Heart left ventricle (tissue), 16 donors: ENCODE results near the gene RIOK3. TPM values are rescaled to one million over a fixed set of nuclear protein-coding genes. Genes with fewer than 3 reads are reported as not detected.

Source experiments
- ATAC-seq, 4 donors: fragments of 200-7000 bp; cut with Tn5 transposase; one replicate each; pipeline ENCODE4 v1.9.1; 2020 to 2022; ENCODE audit warnings: moderate library complexity in 4 of 4, mild to moderate bottlenecking in 3 of 4, moderate number of reproducible peaks in 1 of 4
- DNase-seq, 5 donors: peaks; one replicate each; pipeline ENCODE4 v3.0.0-alpha.2; 2020
- H3K27ac ChIP-seq, 12 donors: fragments of 200-600 bp; sonication (generic) in 4 of 12; one replicate each; pipeline versions ENCODE4 v1.5.0 to v1.8.0; 2016 to 2022; ENCODE audit warnings: mild to moderate bottlenecking in 2 of 12
- H3K27me3 ChIP-seq, 9 donors: fragments of 200-600 bp; sonication (generic) in 2 of 9; one replicate each; pipeline versions ENCODE4 v1.5.1 to v1.8.0; 2016 to 2022; ENCODE audit warnings: mild to moderate bottlenecking in 3 of 9
- H3K36me3 ChIP-seq, 9 donors: fragments of 200-600 bp; sonication (generic) in 2 of 9; one replicate each; pipeline versions ENCODE4 v1.5.0 to v1.8.0; 2018 to 2022; ENCODE audit warnings: mild to moderate bottlenecking in 2 of 9
- H3K4me1 ChIP-seq, 12 donors: fragments of 200-600 bp; sonication (generic) in 4 of 12; one replicate each; pipeline versions ENCODE4 v1.5.0 to v1.8.0; 2016 to 2022; ENCODE audit warnings: mild to moderate bottlenecking in 3 of 12
- H3K4me3 ChIP-seq, 12 donors: fragments of 200-600 bp; sonication (generic) in 4 of 12; one replicate each; pipeline versions ENCODE4 v1.5.0 to v1.8.0; 2017 to 2022; ENCODE audit warnings: mild to moderate bottlenecking in 9 of 12, moderate library complexity in 4 of 12
- H3K9me3 ChIP-seq, 12 donors: fragments of 200-600 bp; sonication (generic) in 4 of 12; one replicate each; pipeline versions ENCODE4 v1.5.0 to v1.8.0; 2016 to 2022; ENCODE audit warnings: mild to moderate bottlenecking in 1 of 12
- CTCF ChIP-seq, 12 donors: fragments of 200-600 bp; sonication (generic) in 4 of 12; IDR thresholded peaks; one replicate each; pipeline versions ENCODE4 v1.5.0 to v1.8.0; 2018 to 2022; ENCODE audit warnings: antibody characterized with exemption in 12 of 12, mild to moderate bottlenecking in 5 of 12
- POLR2A ChIP-seq, 2 donors: fragments of 450-650 bp; IDR thresholded peaks; one replicate each; pipeline ENCODE4 v1.6.1; 2017; ENCODE audit warnings: antibody characterized with exemption in 2 of 2, mild to moderate bottlenecking in 2 of 2, moderate library complexity in 2 of 2
- WGBS, 4 donors: extraction: QIAGEN DNeasy Blood & Tissue Kit in 2 of 4; methylation state at CpG; one replicate each; pipeline versions ENCODE4 v1.1.5 to v1.1.7; 2013 to 2018; 5-methylcytosine and 5-hydroxymethylcytosine counted together
- intact Hi-C, 10 donors: fragments of 100-400 bp; cut with DNase I; formaldehyde crosslinking; loops; one replicate each; pipeline versions ENCODE4 v1.11.1 to v1.14.2; 2022
- polyA plus RNA-seq, 2 donors: library from polyadenylated mRNA; stranded (reverse); fragments of 200-250 nt; gene quantifications; one replicate each; pipeline ENCODE4 v1.2.3, GENCODE V29; 2013
- total RNA-seq, 9 donors: library from RNA; depleted of rRNA in 2 of 9; stranded (reverse); fragments of >200 nt in 2 of 9; fragmentation: NEBNext Ultra II Directional in 3 of 9; extraction: Animal tissue kit (Norgen Biotek cat#: 25700) in 3 of 9; gene quantifications; one replicate each; pipeline versions ENCODE4 v1.1.0 to v1.2.4, GENCODE V29; 2016 to 2023
- donor health status: ischemic (EF 13 %, LVEDD 7.1; RV severe dilation, severe dysfunction).
- donor health status: healthy with polysubstance abuse.
- donor health status: DM: no; HTN: yes; CAD: no.
- donor health status: DM: no; HTN: no; CAD: no.
- donor health status: ischemic (EF 25% LVEDD 6.9; RV normal size, moderate dysfunction).
- donor health status: ischemic (EF 25% LVEDD 5.7; RV mildly dilated, moderate dysfunction).
- donor health status: healthy.
- donor health status: DM: yes; HTN: yes; CAD: no.
- donor health status: ischemic (EF 35%, LVEDD 5.7; RV mildly dilated, moderate dysfunction).
- donor health status: nonischemic (EF 11% LVEDD 7.7; RV severe dilation, severe dysfunction).
- donor health status: DM: yes; HTN: yes; CAD: no.
- donor health status: PGD.
- donor health status: ischemic (EF 29% LVEDD 5.4; RV normal size, mild dysfunction).
- donor health status: nonischemic (EF 23%, LVEDD 6.1; RV moderate dilation, normal function).

RIOK3 gene
- total and polyA plus RNA-seq, 11 donors, result 32.3 to 76.2 (median 51.1) TPM

- intact Hi-C loops, result no loop called here
- peaks cover 4 to 87% (median 68%) of the 10 kb centered on the region in 12 donors for H3K4me1 ChIP-seq
- no peaks in the 10 kb centered on the region for H3K27me3 ChIP-seq
- ATAC-seq, result no peak
- H3K36me3 ChIP-seq, result peaks cover 0 to 16% (median 0%) of the 10 kb centered on the region in 9 donors
- DNase-seq, result no peak
- WGBS, 4 donors, result 84 to 92% (median 89%) methylated on average over 2 of the region's 2 CpGs
- no peaks in the 10 kb centered on the region for H3K9me3 ChIP-seq
- H3K27ac ChIP-seq, result no peak overlapping the region
- TF ChIP-seq CTCF (IDR thresholded peaks at IDR 0.05) (no peak), POLR2A (IDR thresholded peaks at IDR 0.05) (no peak)
- H3K4me3 ChIP-seq, result no peak overlapping the region
These were observed 3.7 kb downstream of the RIOK3 start for GRCh38 chr18:23456835-23457234.

DNA sequence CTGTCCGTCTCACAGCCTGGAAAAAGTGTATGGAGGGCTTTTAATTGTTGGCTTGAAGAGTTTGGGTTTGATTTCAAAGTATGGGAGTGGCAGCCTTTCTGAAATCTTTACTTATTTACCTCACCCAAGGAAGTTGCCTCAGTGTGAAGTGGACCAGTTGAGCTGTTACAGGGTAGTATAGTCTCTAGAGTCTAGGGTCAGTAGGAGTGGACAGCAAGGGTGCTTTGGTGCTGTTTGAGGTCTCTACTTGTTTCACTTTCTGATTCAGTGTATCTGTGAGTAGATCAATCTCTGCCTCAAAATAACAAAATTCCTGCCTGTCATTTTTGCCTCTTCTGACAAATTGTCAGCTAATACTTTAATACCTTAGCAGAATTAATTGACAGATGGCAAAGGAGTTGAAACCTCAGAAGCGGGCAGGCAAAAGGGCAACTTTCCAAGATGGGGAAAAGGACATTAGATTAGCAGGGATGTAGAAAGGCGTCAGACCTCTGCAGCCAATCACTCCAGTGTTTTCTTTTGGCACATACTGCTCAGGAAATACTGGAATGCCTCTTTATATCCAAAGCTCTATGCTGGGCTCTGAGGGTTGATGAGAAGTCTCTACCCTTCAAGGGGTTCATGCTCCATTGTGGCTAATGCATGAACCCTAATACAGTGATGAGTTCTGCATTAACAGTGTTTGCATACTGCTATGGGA is 5.9 kb downstream of the RIOK3 start:
- DNase-seq (no peak), ATAC-seq (peak in 3 of 4 donors; percentile 37 to 59 (median 48))
- Histone ChIP-seq H3K9me3 (no peaks in the 10 kb centered on the region), H3K36me3 (peaks cover 0 to 36% (median 19%) of the 10 kb centered on the region in 9 donors), H3K4me1 (peaks cover 4 to 80% (median 60%) of the 10 kb centered on the region in 12 donors), H3K27me3 (no peaks in the 10 kb centered on the region), H3K27ac (peak overlapping the region in 1 of 12 donors; percentile 23), H3K4me3 (no peak overlapping the region)
- 41 to 50% (median 46%) methylated on average over 3 of the region's 3 CpGs for WGBS, 4 donors
- intact Hi-C loops, result no loop called here
- TF ChIP-seq POLR2A (IDR thresholded peaks at IDR 0.05) (no peak), CTCF (IDR thresholded peaks at IDR 0.05) (no peak)

DNA sequence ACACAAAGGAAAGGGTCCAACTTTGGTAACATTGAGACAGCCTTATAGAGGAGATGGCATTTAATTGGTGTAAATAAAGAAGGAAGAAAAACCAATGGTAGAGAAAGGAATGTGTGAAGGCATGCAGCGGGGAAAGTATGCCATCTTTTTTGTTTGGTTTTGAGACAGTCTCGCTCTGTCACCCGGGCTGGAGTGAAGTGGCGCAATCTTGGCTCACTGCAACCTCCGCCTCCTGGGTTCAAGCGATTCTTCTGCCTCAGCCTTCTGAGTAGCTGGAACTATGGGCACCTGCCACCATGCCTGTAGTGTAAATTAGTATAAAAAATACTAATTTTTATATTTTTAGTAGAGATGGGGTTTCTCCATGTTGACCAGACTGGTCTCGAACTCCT is 6.4 kb downstream of the RIOK3 start:
- Histone ChIP-seq H3K36me3 (peaks cover 0 to 41% (median 25%) of the 10 kb centered on the region in 9 donors), H3K4me1 (peaks cover 4 to 74% (median 55%) of the 10 kb centered on the region in 12 donors), H3K9me3 (no peaks in the 10 kb centered on the region), H3K4me3 (no peak overlapping the region), H3K27me3 (no peaks in the 10 kb centered on the region), H3K27ac (peak overlapping the region in 1 of 12 donors; percentile 23)
- 86 to 92% (median 90%) methylated on average over 7 of the region's 7 CpGs for WGBS, 4 donors
- ATAC-seq (no peak), DNase-seq (no peak)
- TF ChIP-seq CTCF (IDR thresholded peaks at IDR 0.05) (no peak), POLR2A (IDR thresholded peaks at IDR 0.05) (no peak)
- intact Hi-C loops, result no loop called here

DNA sequence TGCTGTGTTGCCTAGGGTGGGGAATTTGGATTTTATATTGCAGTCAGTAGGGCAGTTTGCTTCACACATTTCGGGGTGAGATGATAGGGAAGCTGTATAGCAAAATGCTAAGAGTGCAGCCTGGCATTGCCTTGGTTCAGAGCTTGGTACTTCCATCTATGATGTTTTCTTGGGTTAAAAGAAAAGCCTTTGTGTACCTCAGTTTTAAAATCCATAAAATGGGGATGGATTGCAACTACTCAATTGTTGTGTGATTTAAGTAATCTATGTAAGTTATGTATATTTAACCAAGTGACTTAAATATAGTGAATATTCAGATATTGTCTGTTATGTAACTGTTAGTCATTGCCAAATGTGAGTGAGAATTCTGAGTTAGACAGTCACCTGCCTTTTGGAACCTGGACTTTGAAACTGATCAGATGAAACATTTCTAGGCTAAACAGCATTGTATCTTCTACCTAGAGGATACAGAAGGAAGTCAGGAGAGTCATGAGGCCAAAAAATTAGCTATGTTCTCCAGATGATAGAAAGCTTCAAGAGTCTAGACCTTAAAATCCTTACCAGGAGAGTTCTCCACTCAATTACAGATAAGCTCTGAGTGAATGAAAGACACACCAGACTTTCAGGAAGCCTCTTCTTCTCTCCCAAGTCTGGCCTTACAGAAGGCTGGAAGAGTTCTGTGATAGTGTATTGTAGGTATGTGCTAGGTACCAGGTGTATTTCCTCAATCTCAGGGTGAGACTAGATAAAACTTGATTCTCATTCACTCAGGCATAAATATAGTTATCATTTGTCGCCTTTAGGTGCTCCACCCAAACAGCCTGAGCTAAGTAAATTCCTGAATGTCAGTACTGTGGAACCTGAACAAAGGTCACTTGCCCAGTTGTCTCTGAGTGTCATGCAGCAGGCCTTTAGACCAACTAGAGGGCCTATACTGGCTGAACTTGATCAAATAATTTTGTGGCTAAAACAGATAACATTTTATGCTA is 7.5 kb downstream of the RIOK3 start:
- H3K36me3 ChIP-seq, result peaks cover 0 to 49% (median 35%) of the 10 kb centered on the region in 9 donors
- H3K27ac ChIP-seq, result no peak overlapping the region
- peaks cover 4 to 65% (median 50%) of the 10 kb centered on the region in 12 donors for H3K4me1 ChIP-seq
- H3K27me3 ChIP-seq, result no peaks in the 10 kb centered on the region
- no peak for DNase-seq
- no peak for TF ChIP-seq CTCF (IDR thresholded peaks at IDR 0.05)
- no peak for TF ChIP-seq POLR2A (IDR thresholded peaks at IDR 0.05)
- ATAC-seq, result peak; percentile 38 to 55 (median 42)
- H3K9me3 ChIP-seq, result no peaks in the 10 kb centered on the region
- 65 to 78% (median 72%) methylated on average over 2 of the region's 2 CpGs for WGBS, 4 donors
- no peak overlapping the region for H3K4me3 ChIP-seq
- intact Hi-C loops, result no loop called here
